Upper lobe of left lung (tissue), 6 donors: ENCODE results near the gene FRMD3. TPM values are rescaled to one million over a fixed set of nuclear protein-coding genes. Genes with fewer than 3 reads are reported as not detected.

Experiments used
- ATAC-seq, 2 donors: fragments of 200-7000 bp; cut with Tn5 transposase; one replicate each; pipeline ENCODE4 v1.9.1; 2022; ENCODE audit warnings: mild to moderate bottlenecking in 2 of 2, moderate library complexity in 2 of 2; ENCODE audit not compliant: low FRiP score in 2 of 2
- DNase-seq, 2 donors: peaks; one replicate each; pipeline ENCODE4 v3.0.0-alpha.2; 2019 to 2020
- H3K27ac ChIP-seq, 4 donors: fragments of 200-600 bp; sonication (generic); one replicate each; pipeline ENCODE4 v1.5.1; 2016 to 2019
- H3K27me3 ChIP-seq, 4 donors: fragments of 200-600 bp; sonication (generic); one replicate each; pipeline ENCODE4 v1.5.1; 2017 to 2019
- H3K36me3 ChIP-seq, 4 donors: fragments of 200-600 bp; sonication (generic); one replicate each; pipeline ENCODE4 v1.5.1; 2016 to 2019
- H3K4me1 ChIP-seq, 4 donors: fragments of 200-600 bp; sonication (generic); one replicate each; pipeline ENCODE4 v1.5.1; 2018 to 2019
- H3K4me3 ChIP-seq, 4 donors: fragments of 200-600 bp; sonication (generic); one replicate each; pipeline ENCODE4 v1.5.1; 2017 to 2019; ENCODE audit warnings: mild to moderate bottlenecking in 2 of 4, moderate library complexity in 1 of 4
- H3K9me3 ChIP-seq, 4 donors: fragments of 200-600 bp; sonication (generic); one replicate each; pipeline ENCODE4 v1.5.1; 2018 to 2019
- EP300 ChIP-seq, 4 donors: sonication (generic); formaldehyde crosslinking; IDR thresholded peaks; one replicate each; pipeline ENCODE4 v1.5.1; 2017; ENCODE audit warnings: antibody characterized with exemption in 4 of 4, control low read depth in 2 of 4
- POLR2A ChIP-seq, 4 donors: fragments of 450-650 bp; IDR thresholded peaks; one replicate each; pipeline ENCODE4 v1.5.1; 2016 to 2017; ENCODE audit warnings: antibody characterized with exemption in 4 of 4, mild to moderate bottlenecking in 2 of 4
- POLR2AphosphoS5 ChIP-seq, 2 donors: sonication (generic); formaldehyde crosslinking; IDR thresholded peaks; one replicate each; pipeline ENCODE4 v1.5.1; 2017; ENCODE audit warnings: antibody characterized with exemption in 2 of 2
- WGBS, 2 donors: methylation state at CpG; one replicate each; pipeline ENCODE4 v1.1.5; 2017 to 2018; 5-methylcytosine and 5-hydroxymethylcytosine counted together
- total RNA-seq, 6 donors: library from RNA; depleted of rRNA in 4 of 6; stranded (reverse); fragments of >200 nt in 4 of 6; gene quantifications; one replicate each; pipeline versions ENCODE4 v1.1.0 to v1.2.1, GENCODE V29; 2016 to 2021
- TF ChIP-seq, protein P1 (sequence below), 6 experiments: fragments of 450-650 bp in 4 of 6; fragments of 200-600 bp in 2 of 6; sonication (generic) in 2 of 6; IDR thresholded peaks; one replicate each; pipeline ENCODE4 v1.5.1; 2016 to 2019; ENCODE audit warnings: antibody characterized with exemption in 6 of 6
- donor health status: DM: no; HTN: no; CAD: no; lungs with moderate emphysema.
- donor health status: DM: no; HTN: yes; CAD: no; lungs with severe emphysema.

The FRMD3 gene
- total RNA-seq, 6 donors from 2014 or later, result 5.6 to 33.4 (median 10.4) TPM

DNA sequence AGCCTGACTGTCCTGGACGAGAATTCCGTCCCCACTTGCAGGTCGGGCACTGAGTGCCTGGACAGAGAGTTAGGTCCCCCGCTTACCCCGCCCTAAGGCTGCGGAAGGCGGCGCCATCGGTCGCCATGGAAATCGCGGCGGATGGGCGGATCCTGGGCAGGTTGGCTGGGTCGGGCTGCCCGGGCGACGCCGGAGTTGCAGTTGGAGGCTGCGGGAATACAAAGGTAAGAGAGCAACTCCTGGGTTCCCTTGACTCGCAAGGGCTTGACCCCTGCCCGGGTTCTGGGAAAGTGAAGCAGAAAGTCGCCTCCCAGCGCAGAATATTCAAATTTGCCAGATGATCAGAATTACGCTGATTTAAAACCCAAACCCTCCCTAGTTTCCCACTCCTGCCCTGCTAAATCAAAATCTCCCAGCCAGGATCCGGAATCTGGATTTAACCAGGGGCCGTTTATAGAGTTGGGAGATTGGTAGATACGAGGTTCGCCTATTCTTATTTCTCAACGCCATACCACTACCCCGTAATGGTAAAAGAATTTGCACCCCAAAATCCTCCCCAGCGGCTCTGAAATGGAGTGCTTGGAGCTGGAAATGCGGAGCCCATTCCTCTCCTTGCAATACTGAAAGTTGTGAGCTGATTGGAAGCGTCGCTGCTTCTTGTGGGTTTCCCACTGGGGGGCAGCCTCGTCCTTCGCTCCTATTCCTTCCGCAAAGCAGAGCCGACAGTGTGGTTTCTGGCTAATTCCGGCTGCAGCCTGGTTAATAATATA is 318.9 kb downstream of the FRMD3 start:
- ATAC-seq, result peak; percentile 96 to 97
- no peaks in the 10 kb centered on the region for H3K27me3 ChIP-seq
- H3K9me3 ChIP-seq, result no peaks in the 10 kb centered on the region
- peak overlapping the region; percentile 25 to 63 (median 52) for H3K4me3 ChIP-seq
- H3K36me3 ChIP-seq, result no peaks in the 10 kb centered on the region
- TF ChIP-seq POLR2AphosphoS5 (IDR thresholded peaks at IDR 0.05) (no peak), POLR2A (IDR thresholded peaks at IDR 0.05) (peak in 1 of 4 donors; percentile 41)
- TF ChIP-seq, protein P1, sequence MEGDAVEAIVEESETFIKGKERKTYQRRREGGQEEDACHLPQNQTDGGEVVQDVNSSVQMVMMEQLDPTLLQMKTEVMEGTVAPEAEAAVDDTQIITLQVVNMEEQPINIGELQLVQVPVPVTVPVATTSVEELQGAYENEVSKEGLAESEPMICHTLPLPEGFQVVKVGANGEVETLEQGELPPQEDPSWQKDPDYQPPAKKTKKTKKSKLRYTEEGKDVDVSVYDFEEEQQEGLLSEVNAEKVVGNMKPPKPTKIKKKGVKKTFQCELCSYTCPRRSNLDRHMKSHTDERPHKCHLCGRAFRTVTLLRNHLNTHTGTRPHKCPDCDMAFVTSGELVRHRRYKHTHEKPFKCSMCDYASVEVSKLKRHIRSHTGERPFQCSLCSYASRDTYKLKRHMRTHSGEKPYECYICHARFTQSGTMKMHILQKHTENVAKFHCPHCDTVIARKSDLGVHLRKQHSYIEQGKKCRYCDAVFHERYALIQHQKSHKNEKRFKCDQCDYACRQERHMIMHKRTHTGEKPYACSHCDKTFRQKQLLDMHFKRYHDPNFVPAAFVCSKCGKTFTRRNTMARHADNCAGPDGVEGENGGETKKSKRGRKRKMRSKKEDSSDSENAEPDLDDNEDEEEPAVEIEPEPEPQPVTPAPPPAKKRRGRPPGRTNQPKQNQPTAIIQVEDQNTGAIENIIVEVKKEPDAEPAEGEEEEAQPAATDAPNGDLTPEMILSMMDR (IDR thresholded peaks at IDR 0.05), result peak in 2 of 6 experiments; percentile 17 to 57
- H3K4me1 ChIP-seq, result peaks cover 0 to 16% (median 7%) of the 10 kb centered on the region in 4 donors
- peak; percentile 85 to 95 for DNase-seq
- H3K27ac ChIP-seq, result peak overlapping the region; percentile 45 to 59 (median 58)
- WGBS, 2 donors, result 5 to 7% methylated on average over 40 of the region's 40 CpGs

DNA sequence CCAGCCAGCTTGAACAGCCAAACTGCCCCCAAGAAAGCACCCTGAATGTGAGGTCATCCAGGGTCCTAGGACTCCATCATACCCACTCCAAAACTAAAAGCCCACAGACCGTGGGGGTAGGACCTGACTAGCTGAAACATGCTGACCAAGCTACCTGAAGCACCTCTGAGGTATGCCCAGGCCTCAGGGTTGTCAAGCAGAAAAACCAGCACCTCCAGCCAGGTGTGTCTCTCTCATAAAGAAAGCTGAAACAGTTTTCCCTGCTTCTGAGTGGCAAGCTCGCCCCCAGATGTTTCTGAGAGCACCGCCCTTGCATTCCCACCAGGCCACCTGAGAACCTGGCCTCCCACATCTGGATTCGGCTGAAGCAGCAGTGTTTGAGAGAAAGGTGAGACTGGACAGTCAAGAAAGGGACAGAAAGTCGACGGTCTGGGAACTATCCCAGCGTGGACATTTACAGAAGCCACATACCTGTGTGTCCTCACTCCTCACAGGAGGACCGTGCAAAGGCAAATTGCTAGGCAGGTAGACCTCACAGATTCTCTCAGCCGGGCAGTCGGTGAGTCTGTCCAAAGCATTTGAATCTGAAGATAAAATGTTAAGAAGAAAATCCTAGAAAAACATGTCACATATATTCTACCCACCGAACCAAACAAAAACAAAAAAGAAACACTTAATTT is 319.6 kb downstream of the FRMD3 start:
- Histone ChIP-seq H3K9me3 (no peaks in the 10 kb centered on the region), H3K4me3 (peak overlapping the region in 3 of 4 donors; percentile 41 to 63 (median 62)), H3K4me1 (peaks cover 0 to 16% (median 7%) of the 10 kb centered on the region in 4 donors), H3K27ac (no peak overlapping the region), H3K27me3 (no peaks in the 10 kb centered on the region), H3K36me3 (no peaks in the 10 kb centered on the region)
- ATAC-seq (no peak), DNase-seq (no peak)
- TF ChIP-seq POLR2AphosphoS5 (IDR thresholded peaks at IDR 0.05), result no peak
- TF ChIP-seq, protein P1 (IDR thresholded peaks at IDR 0.05), result no peak
- no peak for TF ChIP-seq POLR2A (IDR thresholded peaks at IDR 0.05)
- TF ChIP-seq EP300 (IDR thresholded peaks at IDR 0.05), result no peak
- WGBS, 2 donors, result 75 to 78% methylated on average over 11 of the region's 11 CpGs

DNA sequence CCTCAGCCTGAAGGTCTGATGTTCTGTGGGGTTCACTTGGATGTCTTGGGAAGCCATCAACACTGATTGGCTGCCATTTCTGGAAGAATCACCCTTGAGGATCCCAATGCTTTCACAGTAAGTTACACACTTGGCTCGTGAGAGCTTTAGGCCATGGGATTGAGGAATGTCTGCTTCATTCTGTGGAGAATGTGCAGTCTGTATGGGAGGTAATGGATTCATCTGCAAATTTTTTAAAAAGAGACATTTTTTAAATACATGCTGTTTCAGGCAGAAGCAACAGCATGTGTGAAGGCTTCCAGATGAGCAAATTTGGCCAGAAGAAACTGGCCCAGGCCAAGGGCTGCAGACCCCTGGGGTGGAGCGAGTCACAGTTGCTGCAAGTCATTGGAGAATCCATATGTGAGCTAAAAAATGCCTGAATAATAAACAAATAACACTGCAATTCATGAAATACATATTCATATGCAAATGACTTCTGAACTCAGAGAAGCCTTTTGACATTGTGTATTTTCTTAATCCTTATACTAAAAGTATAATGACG is 328.9 kb downstream of the FRMD3 start:
- H3K4me3 ChIP-seq, result no peak overlapping the region
- no peaks in the 10 kb centered on the region for H3K4me1 ChIP-seq
- TF ChIP-seq POLR2AphosphoS5 (IDR thresholded peaks at IDR 0.05), result no peak
- TF ChIP-seq POLR2A (IDR thresholded peaks at IDR 0.05), result no peak
- TF ChIP-seq, protein P1 (IDR thresholded peaks at IDR 0.05), result no peak
- TF ChIP-seq EP300 (IDR thresholded peaks at IDR 0.05), result no peak
- ATAC-seq (no peak), DNase-seq (no peak)
- WGBS, 2 donors, result 90 to 93% methylated on average over 3 of the region's 3 CpGs
- H3K27ac ChIP-seq, result no peak overlapping the region
- H3K27me3 ChIP-seq, result no peaks in the 10 kb centered on the region
- H3K9me3 ChIP-seq, result no peaks in the 10 kb centered on the region
- H3K36me3 ChIP-seq, result no peaks in the 10 kb centered on the region

DNA sequence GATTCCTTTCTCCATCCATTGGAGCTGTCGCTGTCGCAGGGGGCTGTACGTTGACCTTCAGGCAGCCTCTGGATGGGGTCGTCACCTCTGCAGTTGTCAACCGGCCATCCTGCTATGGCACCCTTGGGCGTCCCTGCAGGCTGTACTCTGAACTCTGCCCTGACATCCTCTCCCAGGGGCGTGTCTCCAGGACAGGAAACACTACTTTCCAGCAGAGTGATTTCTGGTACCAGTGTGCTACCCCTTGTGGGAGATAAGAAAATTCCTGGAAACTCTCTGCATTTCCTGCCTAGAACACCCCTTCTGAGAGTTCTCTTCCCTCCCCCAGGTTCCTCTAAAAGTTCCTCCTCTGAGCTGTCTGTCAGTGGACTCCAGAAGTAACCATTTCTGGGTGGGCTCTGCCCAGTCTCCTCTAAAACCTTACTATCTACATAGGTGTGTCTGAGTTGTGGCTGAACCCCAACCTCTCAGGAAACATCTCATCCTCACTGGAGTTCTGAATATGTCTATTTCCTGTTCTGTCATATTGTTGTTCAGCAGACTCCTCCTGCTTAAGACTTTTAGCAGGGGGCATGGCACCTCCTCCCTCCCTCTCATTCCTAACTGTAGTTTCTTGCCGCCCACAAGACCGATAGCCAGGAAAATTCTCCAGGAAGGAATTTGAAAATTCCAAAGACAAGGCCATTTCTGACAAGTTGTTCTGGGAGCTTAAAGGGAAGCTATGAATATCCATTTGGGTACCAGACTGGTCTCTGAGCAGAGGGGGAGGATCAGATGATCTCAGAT is 329.9 kb downstream of the FRMD3 start:
- Histone ChIP-seq H3K9me3 (no peaks in the 10 kb centered on the region), H3K27me3 (no peaks in the 10 kb centered on the region), H3K4me3 (no peak overlapping the region), H3K27ac (no peak overlapping the region), H3K4me1 (no peaks in the 10 kb centered on the region), H3K36me3 (no peaks in the 10 kb centered on the region)
- DNase-seq (no peak), ATAC-seq (no peak)
- 52 to 62% methylated on average over 9 of the region's 9 CpGs for WGBS, 2 donors
- TF ChIP-seq, protein P1 (IDR thresholded peaks at IDR 0.05), result no peak
- TF ChIP-seq POLR2A (IDR thresholded peaks at IDR 0.05), result no peak
- no peak for TF ChIP-seq EP300 (IDR thresholded peaks at IDR 0.05)
- TF ChIP-seq POLR2AphosphoS5 (IDR thresholded peaks at IDR 0.05), result no peak
